SK-N-SH (cell line): Measurements from ENCODE around the gene TFIP11. TPM values are rescaled to one million over a fixed set of nuclear protein-coding genes. Genes with fewer than 3 reads are reported as not detected.

Experiments
- CTCF ChIA-PET: fragments of 300-600, 350-600 bp; formaldehyde crosslinking; extraction: SDS; loops from one replicate; lab custom pipeline; 2021; lab: Yijun Ruan, JAX
- POLR2A ChIA-PET: fragments of 350-600 bp; sonication (Branson Sonifier 250); formaldehyde crosslinking; extraction: SDS; loops from one replicate; lab custom pipeline; 2020; ENCODE audit warnings: antibody characterized with exemption, inconsistent platforms; lab: Yijun Ruan, JAX
- DNase-seq: peaks from one replicate; pipeline ENCODE4 v3.0.0; 2012
- H2AFZ ChIP-seq: fragments of 200-600 bp; sonication (generic); 2 replicates; pipeline ENCODE4 v1.8.1; 2016; ENCODE audit warnings: antibody characterized with exemption, mild to moderate bottlenecking, low read depth
- H3F3A ChIP-seq: fragments of 200-600 bp; sonication (generic); replicated peaks from 2 replicates; pipeline ENCODE3; 2016; ENCODE audit warnings: antibody characterized with exemption, mild to moderate bottlenecking; ENCODE audit not compliant: insufficient read depth
- H3K27ac ChIP-seq, 2 experiments: fragments of 200-500 bp in 1 of 2; fragments of 200-600 bp in 1 of 2; sonication (Bioruptor generic) in 1 of 2; sonication (generic), shearing (Covaris generic) in 1 of 2; 2 replicates each; pipeline versions ENCODE4 v1.5.1 to v1.6.1; 2014 to 2016; ENCODE audit warnings: low read depth in 2 of 2, inconsistent platforms in 1 of 2, low read length in 1 of 2, mild to moderate bottlenecking in 1 of 2, mixed read lengths in 1 of 2
- H3K27me3 ChIP-seq: fragments of 200-600 bp; sonication (generic), shearing (Covaris generic); 2 replicates; pipeline ENCODE4 v1.6.1; 2016; ENCODE audit warnings: mixed run types; ENCODE audit not compliant: insufficient read depth
- H3K36me3 ChIP-seq, 2 experiments: fragments of 200-500 bp in 1 of 2; fragments of 200-600 bp in 1 of 2; sonication (Bioruptor generic) in 1 of 2; sonication (generic) in 1 of 2; replicated peaks in 1 of 2; 2 replicates each; pipeline versions ENCODE3 to v1.5.1; 2014 to 2016; ENCODE audit warnings: low read length in 1 of 2, mild to moderate bottlenecking in 1 of 2; ENCODE audit not compliant: insufficient read depth in 2 of 2, control insufficient read depth in 1 of 2
- H3K4me1 ChIP-seq, 2 experiments: fragments of 200-500 bp in 1 of 2; fragments of 200-600 bp in 1 of 2; sonication (Bioruptor generic) in 1 of 2; sonication (generic), shearing (Covaris generic) in 1 of 2; 2 replicates each; pipeline versions ENCODE4 v1.5.1 to v1.6.1; 2014 to 2016; ENCODE audit warnings: low read depth in 1 of 2, low read length in 1 of 2, mixed run types in 1 of 2; ENCODE audit not compliant: insufficient read depth in 2 of 2, control insufficient read depth in 1 of 2
- H3K4me2 ChIP-seq: fragments of 200-600 bp; sonication (generic), shearing (Covaris generic); 2 replicates; pipeline ENCODE4 v1.6.1; 2017; ENCODE audit warnings: mixed run types
- H3K4me3 ChIP-seq, 2 experiments: fragments of 200-500 bp in 1 of 2; fragments of 200-600 bp in 1 of 2; sonication (Bioruptor generic) in 1 of 2; sonication (generic), shearing (Covaris generic) in 1 of 2; 2 replicates each; pipeline versions ENCODE4 v1.5.1 to v1.8.1; 2014 to 2016; ENCODE audit warnings: low read depth in 2 of 2, inconsistent platforms in 1 of 2, low read length in 1 of 2, mild to moderate bottlenecking in 1 of 2, mixed read lengths in 1 of 2, moderate library complexity in 1 of 2
- H3K79me2 ChIP-seq: fragments of 200-600 bp; sonication (generic); 2 replicates; pipeline ENCODE4 v1.8.1; 2017; ENCODE audit warnings: mild to moderate bottlenecking; ENCODE audit not compliant: insufficient read depth
- H3K9ac ChIP-seq: fragments of 200-600 bp; sonication (generic); 2 replicates; pipeline ENCODE4 v1.6.1; 2017; ENCODE audit warnings: mixed run types
- H3K9me2 ChIP-seq: fragments of 200-600 bp; sonication (generic); 2 replicates; pipeline ENCODE4 v1.6.1; 2017; ENCODE audit warnings: mixed run types
- H3K9me3 ChIP-seq: fragments of 200-600 bp; sonication (generic); 2 replicates; pipeline ENCODE4 v1.6.1; 2017; ENCODE audit warnings: mixed run types, mild to moderate bottlenecking, moderate library complexity
- H4K20me1 ChIP-seq: fragments of 200-600 bp; sonication (generic); 2 replicates; pipeline ENCODE4 v1.6.1; 2017; ENCODE audit warnings: mild to moderate bottlenecking, mixed run types; ENCODE audit not compliant: insufficient read depth
- CHD2 ChIP-seq: fragments of 150-350 bp; IDR thresholded peaks from 2 replicates; pipeline ENCODE4 v1.6.1; 2018; ENCODE audit warnings: low read length; ENCODE audit not compliant: partially characterized antibody
- EP300 ChIP-seq, 2 experiments: IDR thresholded peaks; 2 replicates each; pipeline versions ENCODE4 v1.4.0 to v1.6.1; 2012; ENCODE audit warnings: borderline replicate concordance in 1 of 2, low read depth in 1 of 2, low read length in 1 of 2
- FOXJ3 ChIP-seq: sonication (generic); formaldehyde crosslinking; IDR thresholded peaks from 2 replicates; pipeline ENCODE4 v1.5.1; 2020; ENCODE audit warnings: mild to moderate bottlenecking, missing genetic modification reagents
- FOXM1 ChIP-seq: IDR thresholded peaks from 2 replicates; pipeline ENCODE4 v1.4.0; 2012; ENCODE audit warnings: low read depth, mild to moderate bottlenecking
- GABPA ChIP-seq: IDR thresholded peaks from 2 replicates; pipeline ENCODE4 v1.4.0; 2012; ENCODE audit warnings: low read depth, mild to moderate bottlenecking
- GATA2 ChIP-seq: sonication (generic); formaldehyde crosslinking; IDR thresholded peaks from 2 replicates; pipeline ENCODE4 v1.5.0; 2020; ENCODE audit warnings: mild to moderate bottlenecking, missing genetic modification reagents
- JUND ChIP-seq: IDR thresholded peaks from 2 replicates; pipeline ENCODE4 v1.4.0; 2012
- MAX ChIP-seq: IDR thresholded peaks from 2 replicates; pipeline ENCODE4 v1.4.0; 2012; ENCODE audit warnings: low read depth
- RFX5 ChIP-seq: IDR thresholded peaks from 2 replicates; pipeline ENCODE4 v1.6.1; 2012; ENCODE audit warnings: mild to moderate bottlenecking, improper control_type of control experiment, low read length
- RXRA ChIP-seq: IDR thresholded peaks from 2 replicates; pipeline ENCODE4 v1.4.0; 2012; ENCODE audit warnings: low read depth, mild to moderate bottlenecking, borderline replicate concordance
- SIN3A ChIP-seq: IDR thresholded peaks from 2 replicates; pipeline ENCODE4 v1.6.1; 2012; ENCODE audit warnings: low read depth, mild to moderate bottlenecking, low read length, moderate library complexity, borderline replicate concordance
- TCF12 ChIP-seq: IDR thresholded peaks from 2 replicates; pipeline ENCODE4 v1.4.0; 2012
- TEAD4 ChIP-seq: IDR thresholded peaks from 2 replicates; pipeline ENCODE4 v1.4.0; 2012; ENCODE audit warnings: mild to moderate bottlenecking, borderline replicate concordance; ENCODE audit not compliant: insufficient read depth
- WGBS: methylation state at CpG from one replicate; pipeline ENCODE4 v1.1.6; 2017; ENCODE audit warnings: low lambda C conversion rate; 5-methylcytosine and 5-hydroxymethylcytosine counted together
- polyA plus RNA-seq, 3 experiments: library from polyadenylated mRNA; depleted of rRNA; stranded (reverse); fragments of >200 nt; gene quantifications; 2 replicates each; pipeline ENCODE4 v1.2.3, GENCODE V29; 2012
- TF ChIP-seq, protein P1 (sequence below): IDR thresholded peaks from 2 replicates; pipeline ENCODE4 v1.6.1; 2012; ENCODE audit warnings: mild to moderate bottlenecking, low read depth, low read length, moderate library complexity
- TF ChIP-seq, protein P2 (sequence below): IDR thresholded peaks from 2 replicates; pipeline ENCODE4; 2012
- TF ChIP-seq, protein P3 (sequence below): fragments of 150-350 bp; IDR thresholded peaks from 2 replicates; pipeline ENCODE4 v1.6.1; 2017; ENCODE audit warnings: antibody characterized with exemption, low read length, low read depth, borderline replicate concordance
- TF ChIP-seq, protein P4 (sequence below): IDR thresholded peaks from 2 replicates; pipeline ENCODE4 v1.4.0; 2012; ENCODE audit warnings: low read depth, borderline replicate concordance

Gene TFIP11
- polyA plus RNA-seq, 1 of the 3 experiments (the other 2 are of a cell fraction) = 32.8 TPM

DNA sequence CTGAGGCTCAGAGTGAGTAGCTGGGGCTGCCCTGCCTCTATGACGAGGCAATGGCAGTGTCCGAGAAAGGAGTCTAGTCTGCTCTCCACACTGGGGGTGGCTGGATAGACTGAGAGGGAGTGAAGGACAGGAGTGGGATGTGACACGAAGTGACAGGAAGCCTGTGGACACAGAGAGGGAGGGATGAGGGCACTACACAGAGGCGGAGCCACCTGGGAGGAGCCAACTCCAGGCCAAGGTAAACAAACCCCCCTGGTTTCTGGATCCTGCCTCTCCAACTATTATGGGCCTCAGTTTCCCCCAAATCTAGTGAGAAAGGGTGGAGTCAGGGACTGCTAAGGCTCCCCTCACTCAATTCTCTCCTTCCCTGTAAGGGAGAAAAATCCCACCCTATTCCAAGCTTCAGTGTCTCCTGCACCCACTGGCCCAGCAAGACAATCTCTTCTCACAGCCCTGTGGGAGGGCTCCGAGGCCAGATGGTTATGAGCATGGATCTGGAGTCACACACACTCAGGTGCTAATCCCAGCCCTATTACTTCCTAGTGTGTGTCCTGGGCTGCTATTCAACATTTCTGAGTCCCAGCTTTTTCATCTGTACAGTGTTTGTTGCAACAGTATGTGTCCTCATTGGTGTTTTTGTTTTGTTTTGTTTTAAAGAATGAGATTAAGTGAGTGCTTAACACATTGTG is 58.3 kb downstream of the TFIP11 start:
- Histone ChIP-seq H3K27ac (no peak overlapping the region), H3K4me3 (no peak overlapping the region), H3F3A (no peaks in the 10 kb centered on the region), H2AFZ (no peak overlapping the region), H3K27me3 (no peaks in the 10 kb centered on the region), H3K9me3 (no peaks in the 10 kb centered on the region), H3K36me3 (peaks cover 6 to 51% of the 10 kb centered on the region in 2 experiments), H3K4me1 (no peaks in the 10 kb centered on the region; a peak in 1 of 4 replicates), H3K9me2 (no peaks in the 10 kb centered on the region), H3K4me2 (no peak overlapping the region), H3K79me2 (no peaks in the 10 kb centered on the region; the same call in 1 of the 2 replicates), H4K20me1 (no peaks in the 10 kb centered on the region), H3K9ac (no peak overlapping the region)
- TF ChIP-seq, protein P1, sequence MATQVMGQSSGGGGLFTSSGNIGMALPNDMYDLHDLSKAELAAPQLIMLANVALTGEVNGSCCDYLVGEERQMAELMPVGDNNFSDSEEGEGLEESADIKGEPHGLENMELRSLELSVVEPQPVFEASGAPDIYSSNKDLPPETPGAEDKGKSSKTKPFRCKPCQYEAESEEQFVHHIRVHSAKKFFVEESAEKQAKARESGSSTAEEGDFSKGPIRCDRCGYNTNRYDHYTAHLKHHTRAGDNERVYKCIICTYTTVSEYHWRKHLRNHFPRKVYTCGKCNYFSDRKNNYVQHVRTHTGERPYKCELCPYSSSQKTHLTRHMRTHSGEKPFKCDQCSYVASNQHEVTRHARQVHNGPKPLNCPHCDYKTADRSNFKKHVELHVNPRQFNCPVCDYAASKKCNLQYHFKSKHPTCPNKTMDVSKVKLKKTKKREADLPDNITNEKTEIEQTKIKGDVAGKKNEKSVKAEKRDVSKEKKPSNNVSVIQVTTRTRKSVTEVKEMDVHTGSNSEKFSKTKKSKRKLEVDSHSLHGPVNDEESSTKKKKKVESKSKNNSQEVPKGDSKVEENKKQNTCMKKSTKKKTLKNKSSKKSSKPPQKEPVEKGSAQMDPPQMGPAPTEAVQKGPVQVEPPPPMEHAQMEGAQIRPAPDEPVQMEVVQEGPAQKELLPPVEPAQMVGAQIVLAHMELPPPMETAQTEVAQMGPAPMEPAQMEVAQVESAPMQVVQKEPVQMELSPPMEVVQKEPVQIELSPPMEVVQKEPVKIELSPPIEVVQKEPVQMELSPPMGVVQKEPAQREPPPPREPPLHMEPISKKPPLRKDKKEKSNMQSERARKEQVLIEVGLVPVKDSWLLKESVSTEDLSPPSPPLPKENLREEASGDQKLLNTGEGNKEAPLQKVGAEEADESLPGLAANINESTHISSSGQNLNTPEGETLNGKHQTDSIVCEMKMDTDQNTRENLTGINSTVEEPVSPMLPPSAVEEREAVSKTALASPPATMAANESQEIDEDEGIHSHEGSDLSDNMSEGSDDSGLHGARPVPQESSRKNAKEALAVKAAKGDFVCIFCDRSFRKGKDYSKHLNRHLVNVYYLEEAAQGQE = no peak
- TF ChIP-seq FOXJ3 (no peak), CHD2 (no peak), EP300 (IDR thresholded peaks at IDR 0.05; ENCODE audit: borderline replicate concordance in 1 of 2, low read depth in 1 of 2, low read length in 1 of 2) (no peak), MAX (no peak), GABPA (no peak), TCF12 (no peak), FOXM1 (no peak), JUND (no peak), GATA2 (CRISPR knock-in tag) (no peak), RFX5 (no peak), TEAD4 (no peak), RXRA (no peak), SIN3A (no peak)
- TF ChIP-seq, protein P2, sequence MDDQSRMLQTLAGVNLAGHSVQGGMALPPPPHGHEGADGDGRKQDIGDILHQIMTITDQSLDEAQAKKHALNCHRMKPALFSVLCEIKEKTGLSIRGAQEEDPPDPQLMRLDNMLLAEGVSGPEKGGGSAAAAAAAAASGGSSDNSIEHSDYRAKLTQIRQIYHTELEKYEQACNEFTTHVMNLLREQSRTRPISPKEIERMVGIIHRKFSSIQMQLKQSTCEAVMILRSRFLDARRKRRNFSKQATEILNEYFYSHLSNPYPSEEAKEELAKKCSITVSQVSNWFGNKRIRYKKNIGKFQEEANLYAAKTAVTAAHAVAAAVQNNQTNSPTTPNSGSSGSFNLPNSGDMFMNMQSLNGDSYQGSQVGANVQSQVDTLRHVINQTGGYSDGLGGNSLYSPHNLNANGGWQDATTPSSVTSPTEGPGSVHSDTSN = no peak
- TF ChIP-seq, protein P3, sequence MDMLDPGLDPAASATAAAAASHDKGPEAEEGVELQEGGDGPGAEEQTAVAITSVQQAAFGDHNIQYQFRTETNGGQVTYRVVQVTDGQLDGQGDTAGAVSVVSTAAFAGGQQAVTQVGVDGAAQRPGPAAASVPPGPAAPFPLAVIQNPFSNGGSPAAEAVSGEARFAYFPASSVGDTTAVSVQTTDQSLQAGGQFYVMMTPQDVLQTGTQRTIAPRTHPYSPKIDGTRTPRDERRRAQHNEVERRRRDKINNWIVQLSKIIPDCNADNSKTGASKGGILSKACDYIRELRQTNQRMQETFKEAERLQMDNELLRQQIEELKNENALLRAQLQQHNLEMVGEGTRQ = no peak
- TF ChIP-seq, protein P4, sequence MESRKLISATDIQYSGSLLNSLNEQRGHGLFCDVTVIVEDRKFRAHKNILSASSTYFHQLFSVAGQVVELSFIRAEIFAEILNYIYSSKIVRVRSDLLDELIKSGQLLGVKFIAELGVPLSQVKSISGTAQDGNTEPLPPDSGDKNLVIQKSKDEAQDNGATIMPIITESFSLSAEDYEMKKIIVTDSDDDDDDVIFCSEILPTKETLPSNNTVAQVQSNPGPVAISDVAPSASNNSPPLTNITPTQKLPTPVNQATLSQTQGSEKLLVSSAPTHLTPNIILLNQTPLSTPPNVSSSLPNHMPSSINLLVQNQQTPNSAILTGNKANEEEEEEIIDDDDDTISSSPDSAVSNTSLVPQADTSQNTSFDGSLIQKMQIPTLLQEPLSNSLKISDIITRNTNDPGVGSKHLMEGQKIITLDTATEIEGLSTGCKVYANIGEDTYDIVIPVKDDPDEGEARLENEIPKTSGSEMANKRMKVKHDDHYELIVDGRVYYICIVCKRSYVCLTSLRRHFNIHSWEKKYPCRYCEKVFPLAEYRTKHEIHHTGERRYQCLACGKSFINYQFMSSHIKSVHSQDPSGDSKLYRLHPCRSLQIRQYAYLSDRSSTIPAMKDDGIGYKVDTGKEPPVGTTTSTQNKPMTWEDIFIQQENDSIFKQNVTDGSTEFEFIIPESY = no peak
- ChIA-PET CTCF (interaction anchor here (0.7 to 1.0 kb wide), 4 partner anchors 14 to 93 kb away, joined by 3 read pairs; no protein-coding TSS in a partner anchor), POLR2A (interaction anchor here (0.8 kb wide), 1 partner anchor 12 kb away, joined by 5 read pairs; no protein-coding TSS in a partner anchor)
- no peak for DNase-seq
- WGBS = 91% methylated on average over 5 of the region's 5 CpGs
